ENCODE results near the gene ARHGDIB.

ARHGDIB gene

GRCh38 chr12:14896521-14897169 is 64.8 kb downstream of the ARHGDIB start:
- peak; percentile 61 for DNase-seq (ENCODE audit: low read depth)
- TF ChIP-seq CTCF (IDR thresholded peaks at IDR 0.05; ENCODE audit: insufficient read depth, low read depth, low read length, missing control alignments): no peak
- no peak overlapping the region for H3K4me3 ChIP-seq (ENCODE audit: low read length)

- no peak overlapping the region for H3K4me3 ChIP-seq (ENCODE audit: low read length)
- DNase-seq (ENCODE audit: low read depth): no peak
- no peak for TF ChIP-seq CTCF (IDR thresholded peaks at IDR 0.05; ENCODE audit: insufficient read depth, low read depth, low read length, missing control alignments)
Measured at GRCh38 chr12:14893506-14894250, 67.7 kb downstream of the ARHGDIB start.

- TF ChIP-seq CTCF (IDR thresholded peaks at IDR 0.05; ENCODE audit: insufficient read depth, low read depth, low read length, missing control alignments): peak; percentile 12
- DNase-seq (ENCODE audit: low read depth): no peak
- no peak overlapping the region for H3K4me3 ChIP-seq (ENCODE audit: low read length)
Measured at GRCh38 chr12:14892726-14893505, 68.5 kb downstream of the ARHGDIB start.

Measured in epithelial cell of esophagus (primary cell).